NCI-H82 treated with DMSO at 0.1 percent for 48 hours (cell line): ENCODE measurements around the gene AMFR.

Experiments used
- DNase-seq: peaks from one replicate; lab custom pipeline; 2025; ENCODE audit not compliant: unreplicated experiment; lab: John Stamatoyannopoulos, UW

AMFR gene

DNA sequence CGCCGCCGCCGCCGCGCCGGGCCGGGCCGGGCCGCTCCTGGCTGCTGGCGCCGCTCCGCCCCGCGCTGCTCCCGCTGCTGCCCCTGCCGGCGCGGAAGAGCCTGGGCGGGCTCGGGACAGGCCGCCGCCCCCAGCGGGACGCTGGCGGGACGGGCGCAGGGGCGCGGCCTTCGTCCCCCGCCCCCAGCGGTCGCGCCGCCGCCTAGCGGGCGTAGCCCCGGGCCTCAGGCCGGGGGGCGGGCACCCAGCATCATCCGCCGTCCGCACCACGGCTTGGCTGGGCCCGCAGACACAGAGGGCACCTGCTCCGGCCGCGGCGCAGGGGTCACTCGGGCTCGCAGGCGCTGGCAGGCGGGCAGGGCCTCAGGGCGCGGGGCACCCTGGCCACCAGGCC, at the start of gene AMFR:
Gene AMFR, minus strand, starts transcription at position 107 of the 394 bp plus-strand sequence. CDS start 218 bp downstream, outside the sequence.
- DNase-seq, result no peak

DNA sequence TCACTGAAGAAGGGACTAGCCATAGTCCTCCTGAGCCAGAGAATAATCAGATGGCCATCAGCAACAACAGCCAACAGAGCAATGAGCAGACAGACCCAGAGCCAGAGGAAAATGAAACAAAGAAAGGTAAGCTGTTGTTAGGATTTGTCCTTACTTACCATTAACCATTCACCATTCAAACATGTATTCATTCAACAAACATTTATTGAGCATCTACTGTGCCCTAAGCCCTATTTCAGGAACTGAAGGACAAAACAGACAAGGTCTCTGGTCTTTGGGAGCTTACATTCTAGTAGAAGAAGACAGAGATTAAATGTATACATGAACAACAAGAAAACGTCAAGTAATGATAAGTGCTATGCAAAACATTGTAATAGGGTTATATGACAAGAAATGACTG, 45.3 kb upstream of the AMFR start:
- no peak for DNase-seq

DNA sequence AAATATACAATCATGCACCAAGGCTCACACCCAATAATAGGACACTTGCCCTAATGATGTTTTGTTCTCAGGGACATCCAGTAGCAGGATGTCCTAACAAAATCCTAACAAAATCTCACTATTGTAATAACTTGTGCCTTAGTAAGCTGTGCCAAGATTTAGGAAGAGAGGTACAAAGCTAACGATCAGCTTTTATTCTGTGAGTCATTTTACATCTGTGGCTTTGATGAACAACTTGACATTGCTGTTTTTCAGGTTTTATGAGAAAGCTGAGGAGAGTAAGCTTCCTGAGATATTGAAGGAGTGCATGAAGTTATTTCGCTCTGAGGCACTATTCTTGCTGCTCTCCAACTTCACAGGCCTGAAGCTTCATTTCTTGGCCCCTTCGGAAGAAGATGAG, 44.9 kb upstream of the AMFR start:
- no peak for DNase-seq

DNA sequence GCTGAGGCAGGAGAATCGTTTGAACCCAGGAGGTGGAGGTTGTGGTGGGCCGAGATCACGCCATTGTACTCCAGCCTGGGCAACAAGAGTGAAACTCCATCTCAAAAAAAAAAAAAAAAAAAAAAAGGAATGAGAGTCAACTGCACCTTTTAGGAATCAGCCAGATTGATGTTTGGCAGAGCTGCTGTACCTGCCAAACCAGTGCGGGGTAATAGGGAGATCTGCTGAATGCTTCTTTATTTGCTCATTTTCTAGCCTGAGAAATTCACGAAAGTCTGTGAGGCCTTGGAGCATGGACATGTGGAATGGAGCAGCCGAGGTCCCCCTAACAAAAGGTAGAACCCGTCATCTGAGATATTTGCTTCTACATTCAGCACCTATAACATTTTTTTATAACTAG, 44.4 kb upstream of the AMFR start:
- no peak for DNase-seq

DNA sequence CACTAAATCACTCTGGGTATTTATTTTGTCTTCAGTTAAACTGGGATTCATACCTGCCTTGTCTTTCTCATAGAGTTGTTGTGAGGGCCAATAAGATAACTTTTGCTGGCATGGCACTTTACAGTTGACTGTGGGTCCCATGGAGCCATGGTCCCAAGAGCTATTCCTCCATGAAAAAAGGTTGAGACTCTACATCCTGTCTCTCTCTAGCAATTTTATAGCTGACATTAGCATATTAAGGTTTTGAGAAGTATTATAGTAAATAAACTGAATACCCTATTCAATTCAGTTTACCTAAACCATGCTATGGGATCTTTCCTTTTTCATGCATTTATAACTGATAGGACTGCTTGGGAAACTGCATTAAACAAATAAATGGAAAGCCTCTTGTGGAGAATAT, 43.5 kb upstream of the AMFR start:
- DNase-seq, result no peak

DNA sequence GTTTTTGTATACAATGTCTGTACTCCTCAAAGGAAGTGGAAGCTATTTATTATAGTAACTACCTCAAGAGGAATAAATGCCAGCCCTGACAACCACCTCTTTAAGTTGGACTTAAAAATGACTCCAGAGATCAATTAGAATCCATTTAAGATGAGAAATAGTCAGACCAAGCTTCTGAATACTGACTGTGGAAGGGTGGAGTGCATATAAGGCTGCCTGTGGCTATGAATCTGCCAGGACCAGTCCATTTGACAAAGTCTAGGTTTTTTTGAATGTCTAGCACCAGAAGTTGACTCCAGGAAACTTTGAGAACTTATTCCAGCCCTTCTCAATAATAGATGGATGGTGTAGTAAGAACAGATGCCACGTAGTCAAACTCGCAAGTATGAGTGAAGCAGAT, 41.0 kb upstream of the AMFR start:
- no peak for DNase-seq

DNA sequence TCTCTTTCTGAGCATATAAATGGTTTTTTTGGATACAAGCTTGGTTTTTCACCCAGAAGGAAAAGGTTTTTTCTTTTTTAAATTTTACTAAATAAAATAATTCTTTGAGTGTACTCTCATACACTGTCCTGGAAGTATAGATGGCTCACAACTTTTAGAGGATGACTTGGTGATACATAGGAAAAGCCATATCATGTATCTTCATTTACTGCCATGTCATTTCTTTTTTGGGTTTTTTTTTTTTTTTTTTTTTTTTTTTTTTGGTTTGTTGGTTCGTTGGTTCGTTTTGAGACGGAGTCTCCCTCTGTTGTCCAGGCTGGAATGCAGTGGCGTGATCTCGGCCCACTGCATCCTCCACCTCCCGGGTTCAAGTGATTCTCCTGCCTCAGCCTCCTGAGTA, 37.8 kb upstream of the AMFR start:
- no peak for DNase-seq

DNA sequence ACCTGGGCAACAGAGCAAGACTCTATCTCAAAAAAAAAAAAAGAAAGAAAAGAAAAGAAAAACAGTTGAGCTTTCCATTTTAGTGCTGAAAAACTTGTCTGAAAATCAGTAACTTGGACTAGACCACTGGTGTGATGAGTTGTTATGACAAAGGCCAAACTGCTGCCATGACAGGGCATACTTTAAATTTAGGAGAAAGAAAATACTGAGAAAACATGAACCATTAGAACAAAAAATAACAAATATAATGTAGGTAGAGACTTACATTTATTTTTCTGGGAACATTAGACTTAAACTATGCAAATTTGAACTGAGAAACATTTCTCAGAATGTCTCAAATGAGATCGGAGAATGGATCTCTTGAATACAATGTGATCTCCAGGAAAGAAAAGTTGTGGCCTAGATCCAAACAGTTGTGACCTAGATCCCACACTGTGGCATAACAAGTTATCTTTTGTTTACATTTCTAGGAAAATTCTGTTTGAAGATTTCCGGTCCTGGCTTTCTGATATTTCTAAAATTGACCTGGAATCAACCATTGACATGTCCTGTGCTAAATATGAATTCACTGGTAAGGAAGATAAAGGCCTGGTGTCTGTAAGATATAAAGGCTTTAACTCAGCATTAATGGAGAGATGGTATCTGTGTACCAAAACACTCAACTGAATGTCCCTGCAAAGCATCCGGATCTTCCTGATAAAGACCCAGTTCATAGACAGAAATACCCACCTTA, 36.9 kb upstream of the AMFR start:
- DNase-seq, result no peak

DNA sequence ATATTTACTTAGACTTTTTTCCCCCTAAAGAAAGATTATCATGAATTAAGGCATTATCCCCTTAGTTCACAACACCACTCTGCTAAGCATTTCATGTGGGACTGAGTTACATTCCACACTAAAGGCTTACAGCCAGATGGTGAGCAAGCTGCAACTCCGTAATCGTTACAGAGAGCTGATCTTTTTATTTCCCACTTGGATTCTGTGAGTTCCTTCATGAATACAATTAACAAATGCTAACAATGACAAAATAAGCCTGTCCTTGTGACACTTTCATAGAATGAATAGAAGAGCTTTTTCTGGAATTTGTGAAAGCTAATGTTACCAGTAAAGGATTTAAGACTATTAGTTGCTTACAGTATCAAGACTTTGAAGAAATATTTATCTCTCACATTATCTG, 34.8 kb upstream of the AMFR start:
- DNase-seq, result peak; percentile 80

DNA sequence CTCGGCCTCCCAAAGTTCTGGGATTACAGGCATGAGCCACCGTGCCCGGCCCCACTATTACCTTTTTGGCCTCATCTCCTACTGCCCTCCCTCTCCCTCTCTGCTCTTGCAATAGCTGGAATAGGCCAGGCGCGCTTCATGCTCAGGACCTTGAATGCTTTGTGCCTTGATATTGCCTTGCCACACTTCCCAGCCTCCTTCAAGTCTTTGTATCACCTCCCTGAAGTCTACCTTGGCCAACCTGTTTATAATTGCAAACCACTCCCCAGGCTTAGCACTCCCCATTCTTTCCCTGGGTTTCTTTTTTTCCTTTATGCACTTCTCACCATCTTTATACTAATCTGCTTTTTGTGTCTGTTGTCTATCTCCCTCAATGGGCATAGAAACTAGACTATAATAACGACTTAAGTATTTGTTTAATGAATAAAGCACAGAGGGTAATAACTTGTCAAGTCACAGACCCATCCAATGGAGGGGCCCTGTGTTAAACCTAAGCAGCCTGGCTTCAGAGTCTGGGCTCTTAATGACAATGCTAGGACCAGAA, 32.7 kb upstream of the AMFR start:
- DNase-seq, result no peak

DNA sequence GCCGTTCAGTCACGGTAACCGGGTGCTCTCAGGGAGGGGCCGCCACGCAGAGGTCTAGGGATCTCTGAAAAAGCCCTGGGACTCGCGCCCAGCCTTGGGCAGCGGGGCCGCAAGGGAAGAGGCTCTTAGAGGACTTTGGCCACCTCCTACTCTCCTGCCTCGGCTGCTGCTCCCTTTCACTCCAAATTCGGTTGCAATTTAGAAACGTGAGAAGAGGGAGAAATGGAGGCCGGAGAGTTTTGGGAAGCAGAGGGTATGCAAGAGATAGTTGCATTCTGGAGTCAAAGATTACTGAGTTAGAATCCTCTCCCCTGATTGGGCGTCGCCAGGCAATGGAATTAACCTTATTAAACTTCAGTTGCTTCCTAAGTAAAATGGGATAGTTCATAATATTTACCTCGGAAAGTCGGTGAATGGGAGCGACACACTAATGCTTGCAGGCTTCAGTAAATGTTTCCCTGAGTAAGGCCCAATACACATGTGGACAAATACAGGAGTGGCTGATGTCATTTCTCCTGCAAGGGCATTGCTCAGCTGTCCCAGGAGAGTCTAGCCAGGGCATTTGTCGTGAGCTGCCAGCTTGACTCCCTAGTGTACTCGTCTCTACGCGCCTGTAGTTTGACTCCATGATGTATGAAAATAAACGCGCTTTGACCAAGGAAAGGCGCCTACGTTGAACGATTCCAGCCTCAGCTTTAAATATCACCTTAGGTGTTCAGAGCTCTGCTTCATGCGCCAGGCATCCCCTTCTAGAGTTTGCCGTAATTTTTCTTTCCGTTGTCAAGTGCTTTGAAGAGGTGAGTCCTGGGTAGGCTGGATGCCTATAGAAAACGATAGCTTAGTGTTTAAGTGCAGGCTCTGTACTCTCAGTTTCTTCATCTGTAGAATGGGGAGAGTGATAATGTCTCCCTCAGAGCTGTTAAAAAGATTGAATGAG, 26.7 kb upstream of the AMFR start:
- DNase-seq, result no peak

DNA sequence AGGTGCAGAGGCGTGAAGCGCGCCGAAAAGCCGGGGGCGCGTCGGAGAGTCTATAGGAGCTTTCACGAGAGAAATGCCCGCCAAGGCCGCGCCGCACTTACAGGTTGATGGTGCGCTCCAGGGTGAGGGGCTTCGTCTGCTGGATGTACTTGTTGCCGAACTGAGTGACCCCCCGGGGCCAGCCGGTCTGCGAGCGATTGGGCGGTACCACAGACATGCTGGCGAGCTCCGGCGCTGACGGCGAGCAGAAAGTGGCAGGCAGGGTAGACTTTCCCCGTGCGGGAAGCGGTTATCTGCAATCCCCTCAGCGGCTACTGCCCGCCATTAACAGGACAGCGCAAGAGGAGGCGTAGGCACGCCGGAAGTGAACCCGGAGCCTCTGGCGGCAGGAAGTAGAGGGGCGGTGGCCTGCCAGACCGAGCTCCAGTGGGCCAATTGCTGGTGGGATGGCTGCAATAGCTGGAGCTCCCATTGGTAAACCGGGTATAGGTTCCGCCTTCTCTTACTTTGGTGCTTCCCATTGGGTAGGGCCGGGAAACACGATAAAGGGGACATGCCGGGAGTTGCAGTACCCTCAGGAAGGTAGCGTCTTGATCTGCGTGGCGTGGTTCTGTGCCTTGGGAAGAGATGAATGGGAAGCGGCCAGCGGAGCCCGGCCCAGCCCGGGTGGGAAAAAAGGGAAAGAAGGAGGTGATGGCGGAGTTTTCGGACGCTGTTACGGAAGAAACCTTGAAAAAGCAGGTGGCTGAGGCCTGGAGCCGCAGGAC, 25.8 kb upstream of the AMFR start, which contains the start of the genes NUDT21 and OGFOD1:
Gene NUDT21, minus strand, starts transcription at position 347 of the 767 bp plus-strand sequence. Its CDS starts 130 bp downstream, at position 217.
Gene OGFOD1, plus strand, starts transcription at position 569 of the 767 bp plus-strand sequence. Its CDS starts 59 bp downstream, at position 628.
- DNase-seq, result peak; percentile 93

DNA sequence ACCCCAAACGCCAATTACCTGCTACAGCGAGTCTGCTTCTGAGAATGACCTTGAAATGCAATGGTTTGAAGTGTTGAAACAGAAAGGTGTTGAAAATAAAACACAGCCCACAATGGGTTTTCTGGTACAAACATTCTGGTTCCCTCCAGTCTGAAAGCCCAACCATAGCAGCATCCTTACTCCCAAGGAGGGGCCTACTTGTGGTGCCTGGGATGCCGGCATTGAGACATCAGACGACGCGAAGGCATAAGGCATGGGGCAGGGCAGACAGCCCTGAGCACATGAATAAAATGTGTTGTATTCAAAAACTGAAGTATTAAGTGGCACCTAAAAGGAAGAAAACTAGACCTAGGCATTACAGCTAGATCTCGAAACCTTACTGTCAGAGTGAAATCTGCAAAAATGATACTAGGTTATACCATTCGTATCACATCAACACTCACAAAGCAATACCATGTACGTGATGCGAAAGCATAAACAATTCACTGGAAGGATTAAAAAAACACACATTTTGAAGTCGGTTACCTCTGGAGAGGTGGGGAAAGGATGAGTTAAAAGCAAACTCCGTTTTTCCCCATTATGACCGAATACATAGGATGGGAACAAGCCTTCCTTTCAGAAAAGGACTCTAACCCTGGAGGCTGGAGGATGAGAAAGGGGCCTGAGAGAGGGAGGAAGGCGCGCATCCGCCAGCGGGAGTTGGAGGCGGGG, 25.1 kb upstream of the AMFR start:
- no peak for DNase-seq

DNA sequence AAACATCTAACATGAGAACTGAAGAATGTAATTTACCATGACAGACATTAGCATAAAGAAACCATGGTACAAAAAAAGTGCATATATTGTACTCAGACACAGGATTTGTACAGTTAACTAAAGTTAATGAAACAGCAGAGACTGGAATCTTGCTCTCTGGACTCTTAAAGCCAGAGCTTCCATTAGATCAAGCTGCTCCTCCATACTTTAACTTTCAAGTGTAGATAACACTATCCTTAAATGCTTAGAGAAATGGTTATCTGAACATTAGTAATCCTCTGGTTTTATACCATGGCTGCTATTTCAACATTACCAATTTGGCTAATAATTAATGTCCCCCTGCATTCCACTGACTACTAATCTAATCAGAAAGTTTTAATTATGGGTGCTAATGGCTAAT, 22.7 kb upstream of the AMFR start:
- no peak for DNase-seq

DNA sequence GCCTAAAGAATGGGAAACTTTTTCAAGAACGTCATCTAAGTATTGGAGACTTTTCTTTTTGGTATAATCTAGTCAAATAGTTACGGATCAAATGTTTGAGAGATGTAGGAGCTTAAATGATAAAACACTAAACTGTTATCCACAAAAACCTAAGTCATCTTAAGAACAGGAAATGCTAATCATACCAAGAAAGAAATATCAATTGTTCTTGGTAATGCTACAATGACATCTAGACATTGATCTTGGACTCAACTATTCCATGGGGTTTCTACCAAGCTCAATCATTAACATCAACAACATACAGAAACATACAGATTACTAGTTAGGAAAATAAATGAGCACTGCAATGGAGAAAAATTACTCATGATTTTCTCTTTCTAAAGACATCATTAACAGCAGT, 21.9 kb upstream of the AMFR start:
- no peak for DNase-seq

DNA sequence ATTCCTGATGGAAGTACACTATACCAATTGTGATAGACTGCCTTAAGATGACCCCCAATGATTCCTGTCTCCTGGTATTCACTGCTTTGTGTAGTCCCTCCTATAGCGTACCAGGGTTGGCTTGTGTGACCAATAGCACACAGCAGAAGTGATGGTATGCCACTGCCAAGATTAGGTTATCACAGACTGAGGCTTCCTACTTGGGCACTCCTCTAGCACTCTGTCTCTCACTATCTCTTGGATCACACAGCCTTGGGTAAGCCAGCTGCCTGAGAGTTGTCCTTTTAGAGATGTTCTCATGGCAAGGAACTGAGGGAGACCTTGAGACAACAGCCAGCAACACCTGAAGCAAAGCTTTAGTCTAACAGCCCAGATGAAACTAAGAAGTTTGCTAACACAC, 12.7 kb upstream of the AMFR start:
- DNase-seq, result no peak

DNA sequence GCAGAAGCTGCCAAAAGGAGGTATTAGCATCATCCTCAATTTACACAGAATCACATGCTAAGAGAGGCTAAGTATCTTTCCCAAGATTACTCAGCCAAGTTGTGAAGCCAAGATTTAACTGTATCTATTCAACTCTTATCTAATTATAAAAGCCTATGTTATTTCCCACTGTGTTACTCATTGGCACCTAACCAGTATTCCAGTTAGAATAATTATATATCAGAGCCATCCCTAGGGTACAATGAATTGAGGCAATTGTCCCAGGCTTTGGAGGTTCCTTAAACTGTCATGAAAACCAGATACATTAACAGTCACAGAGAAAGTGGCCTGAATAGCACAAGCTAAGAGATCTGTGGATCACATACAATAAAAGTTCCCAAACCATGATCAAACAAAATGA, 10.9 kb upstream of the AMFR start:
- DNase-seq, result no peak

DNA sequence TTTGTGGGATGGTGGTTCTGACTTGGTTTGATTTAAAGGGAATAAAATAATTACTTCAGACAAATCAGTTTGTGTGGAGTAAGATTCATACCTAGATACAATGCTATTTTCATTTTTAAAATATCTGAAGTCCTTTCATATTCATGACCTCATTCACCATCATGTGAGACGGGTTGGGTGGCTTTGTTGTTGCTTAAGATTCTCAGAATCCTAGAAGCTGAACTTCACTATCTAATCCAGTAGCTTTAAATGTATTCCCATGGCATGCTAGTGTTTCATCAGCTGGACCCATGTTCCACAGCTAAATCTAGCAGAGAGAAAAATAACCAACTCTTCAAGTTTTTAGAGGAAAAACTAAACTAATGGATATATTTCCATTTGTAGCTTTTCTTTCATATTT, 2.7 kb upstream of the AMFR start:
- no peak for DNase-seq

DNA sequence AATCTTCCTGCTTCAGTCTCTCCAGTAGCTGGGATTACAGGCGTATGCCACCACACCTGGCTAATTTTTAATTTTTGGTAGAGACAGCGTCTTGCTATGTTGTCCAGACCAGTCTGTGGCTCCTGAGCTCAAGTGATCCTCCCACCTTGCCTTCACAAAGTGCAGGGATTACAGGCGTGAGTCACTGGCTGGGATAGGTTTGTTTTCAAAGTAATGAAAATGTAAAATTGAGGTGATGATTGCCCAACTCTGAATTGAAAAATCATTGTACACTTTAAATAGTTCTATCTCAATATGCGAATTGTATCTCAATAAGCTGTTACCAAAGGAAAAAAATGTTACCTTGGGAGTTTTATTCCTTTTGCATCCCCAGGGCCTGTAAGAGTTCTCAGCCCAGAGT, 1.2 kb upstream of the AMFR start:
- DNase-seq, result no peak

DNA sequence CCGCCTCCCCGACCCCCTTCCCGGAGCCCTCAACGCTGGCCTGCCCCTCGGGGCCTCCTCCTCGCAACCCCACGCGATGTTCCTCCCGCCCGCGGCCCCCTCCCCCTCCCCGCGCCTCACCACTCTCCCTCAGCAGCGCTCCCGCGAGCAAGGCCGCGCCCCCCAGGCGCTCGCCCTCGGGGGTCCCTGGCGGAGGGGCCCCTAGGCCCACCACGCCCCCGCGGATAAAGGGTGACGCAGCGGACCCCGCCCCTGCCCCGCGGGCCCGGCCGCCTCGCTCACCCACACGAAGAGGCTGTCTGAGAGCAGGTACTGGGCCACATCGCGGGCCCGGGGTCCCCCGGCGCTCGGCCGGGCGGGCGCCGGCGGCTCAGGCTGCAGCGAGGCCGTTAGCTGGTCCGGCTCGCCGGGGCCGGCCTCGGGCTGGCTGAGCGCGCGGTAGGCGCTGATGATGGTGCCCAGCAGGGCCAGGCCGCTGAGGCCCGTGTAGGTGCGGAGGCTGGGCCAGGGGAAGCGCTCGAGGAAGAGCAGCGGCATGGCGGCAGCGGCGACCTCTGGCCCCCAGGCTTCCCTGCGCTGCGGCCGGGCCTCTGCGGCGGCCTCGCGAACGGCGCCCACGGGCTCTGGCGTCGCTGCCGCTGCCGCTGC, 430 bp downstream of the AMFR start:
- no peak for DNase-seq
